Testis (tissue), 3 donors: ENCODE data around the gene MYL6B. TPM values are rescaled to one million over a fixed set of nuclear protein-coding genes. Genes with fewer than 3 reads are reported as not detected.

Experiments
- DNase-seq: peaks from one replicate; pipeline ENCODE4 v3.0.0-alpha.2; 2019
- H3K27ac ChIP-seq, 2 donors: fragments of 200-600 bp; sonication (generic); one replicate each; pipeline ENCODE4 v1.5.1; 2019
- H3K27me3 ChIP-seq: fragments of 200-600 bp; sonication (generic); one replicate; pipeline ENCODE4 v1.5.1; 2019
- H3K36me3 ChIP-seq: fragments of 200-600 bp; sonication (generic); one replicate; pipeline ENCODE4 v1.5.1; 2017; ENCODE audit warnings: low read depth; ENCODE audit errors: missing control alignments
- H3K4me1 ChIP-seq: fragments of 200-600 bp; sonication (generic); one replicate; pipeline ENCODE4 v1.5.1; 2019
- H3K4me3 ChIP-seq, 2 donors: fragments of 200-600 bp; sonication (generic); one replicate each; pipeline ENCODE4 v1.5.1; 2017 to 2019
- H3K9me3 ChIP-seq: fragments of 200-600 bp; sonication (generic); one replicate; pipeline ENCODE4 v1.5.1; 2017
- POLR2A ChIP-seq: fragments of 450-650 bp; IDR thresholded peaks from one replicate; pipeline ENCODE4 v1.6.1; 2017; ENCODE audit warnings: antibody characterized with exemption, mild to moderate bottlenecking, moderate library complexity
- WGBS, 2 donors: methylation state at CpG; one replicate each; pipeline ENCODE4 v1.1.5; 2018; 5-methylcytosine and 5-hydroxymethylcytosine counted together
- intact Hi-C: fragments of 100-400 bp; cut with DNase I; formaldehyde crosslinking; loops from one replicate; pipeline ENCODE4 v1.15.1; 2023; ENCODE audit warnings: low total_unique reads
- polyA plus RNA-seq: library from polyadenylated mRNA; stranded (reverse); fragments of 350-450 nt; fragmentation: Illumina TruSeq; extraction: RNeasy Lipid Tissue Mini Kit (QIAGEN cat#74804); gene quantifications from one replicate; pipeline ENCODE4 v1.2.3, GENCODE V29; 2014; ENCODE audit warnings: low read depth, low replicate concordance; ENCODE audit not compliant: insufficient read depth
- total RNA-seq, 2 donors: library from RNA; depleted of rRNA; stranded (reverse); fragments of >200 nt; gene quantifications; one replicate each; pipeline ENCODE4 v1.2.3, GENCODE V29; 2016
- TF ChIP-seq, protein P1 (sequence below), 3 experiments: fragments of 450-650 bp in 2 of 3; fragments of 200-600 bp in 1 of 3; sonication (generic) in 1 of 3; IDR thresholded peaks; one replicate each; pipeline ENCODE4 v1.5.1; 2016 to 2019; ENCODE audit warnings: antibody characterized with exemption in 3 of 3, mild to moderate bottlenecking in 2 of 3, moderate library complexity in 1 of 3

The MYL6B gene
- total and polyA plus RNA-seq, 3 donors from 2014 or later, result 229 to 480 (median 428) TPM

DNA sequence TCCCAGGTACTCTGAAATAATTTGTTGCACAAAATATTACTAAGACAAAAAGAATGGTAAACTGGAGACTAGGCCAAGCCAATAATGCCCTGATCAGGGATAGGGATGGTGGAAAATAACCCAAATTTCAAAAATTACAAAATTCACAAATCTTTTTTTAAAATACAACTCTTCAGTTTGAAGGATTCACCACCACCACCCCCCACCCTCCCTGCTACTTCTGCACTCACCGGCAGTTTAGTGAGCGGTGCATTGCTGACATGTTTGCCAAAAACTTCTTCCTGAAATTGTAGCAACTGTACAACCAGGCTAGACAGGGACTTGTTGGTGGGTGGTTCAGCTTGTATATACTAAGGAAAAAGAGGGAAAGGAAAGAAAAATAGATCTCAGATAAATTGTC, 34.6 kb downstream of the MYL6B start:
- WGBS, 2 donors, result 48 to 50% methylated on average over 2 of the region's 2 CpGs
- no peaks in the 10 kb centered on the region for H3K36me3 ChIP-seq

DNA sequence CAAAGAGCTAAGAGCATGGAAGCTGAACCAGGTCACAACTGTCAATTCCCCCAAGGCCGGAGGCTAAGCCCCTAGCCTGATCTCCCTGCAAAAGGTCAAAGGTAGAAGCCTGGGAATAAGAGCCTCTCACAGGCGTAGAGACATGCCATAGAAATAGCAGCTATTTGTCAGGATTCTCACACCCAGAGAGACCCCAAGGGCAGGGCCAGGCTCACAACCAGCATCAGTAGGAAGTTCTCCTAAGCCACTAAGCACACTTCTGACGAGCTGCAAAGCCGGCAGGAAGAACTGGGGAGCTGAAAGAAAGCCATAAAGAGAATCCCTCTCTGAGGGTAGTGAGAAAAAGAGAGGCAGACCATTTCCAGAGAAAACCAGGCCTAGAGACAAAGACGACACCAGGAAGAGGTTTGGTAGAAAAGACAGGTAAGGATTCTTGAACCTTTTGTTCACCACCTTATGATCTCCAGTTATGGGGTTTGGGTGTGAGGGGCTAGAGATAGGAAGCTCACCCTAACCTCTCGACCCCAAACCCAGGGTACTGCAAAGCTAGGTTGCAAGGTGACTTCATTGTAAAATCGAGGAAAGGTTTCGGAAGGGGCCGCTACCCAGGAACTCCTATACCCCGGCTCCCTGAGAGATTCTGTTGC, 35.9 kb downstream of the MYL6B start:
- H3K9me3 ChIP-seq, result no peaks in the 10 kb centered on the region
- no peaks in the 10 kb centered on the region for H3K27me3 ChIP-seq
- peak overlapping the region; percentile 80 to 89 for H3K4me3 ChIP-seq
- H3K27ac ChIP-seq, result peak overlapping the region; percentile 82 to 92
- intact Hi-C loops, result loop anchor here (2.0 kb wide), 1 partner anchor 69 kb away; the partner anchor contains the start of gene ZC3H10
- WGBS, 2 donors, result 7 to 10% methylated on average over 10 of the region's 10 CpGs
- no peaks in the 10 kb centered on the region for H3K36me3 ChIP-seq
- TF ChIP-seq, protein P1, sequence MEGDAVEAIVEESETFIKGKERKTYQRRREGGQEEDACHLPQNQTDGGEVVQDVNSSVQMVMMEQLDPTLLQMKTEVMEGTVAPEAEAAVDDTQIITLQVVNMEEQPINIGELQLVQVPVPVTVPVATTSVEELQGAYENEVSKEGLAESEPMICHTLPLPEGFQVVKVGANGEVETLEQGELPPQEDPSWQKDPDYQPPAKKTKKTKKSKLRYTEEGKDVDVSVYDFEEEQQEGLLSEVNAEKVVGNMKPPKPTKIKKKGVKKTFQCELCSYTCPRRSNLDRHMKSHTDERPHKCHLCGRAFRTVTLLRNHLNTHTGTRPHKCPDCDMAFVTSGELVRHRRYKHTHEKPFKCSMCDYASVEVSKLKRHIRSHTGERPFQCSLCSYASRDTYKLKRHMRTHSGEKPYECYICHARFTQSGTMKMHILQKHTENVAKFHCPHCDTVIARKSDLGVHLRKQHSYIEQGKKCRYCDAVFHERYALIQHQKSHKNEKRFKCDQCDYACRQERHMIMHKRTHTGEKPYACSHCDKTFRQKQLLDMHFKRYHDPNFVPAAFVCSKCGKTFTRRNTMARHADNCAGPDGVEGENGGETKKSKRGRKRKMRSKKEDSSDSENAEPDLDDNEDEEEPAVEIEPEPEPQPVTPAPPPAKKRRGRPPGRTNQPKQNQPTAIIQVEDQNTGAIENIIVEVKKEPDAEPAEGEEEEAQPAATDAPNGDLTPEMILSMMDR (IDR thresholded peaks at IDR 0.05), result no peak
- no peak for TF ChIP-seq POLR2A
- H3K4me1 ChIP-seq, result peaks cover 15% of the 10 kb centered on the region
- no peak for DNase-seq

More for the DNA sequence above, 34.6 kb downstream of the MYL6B start:
- Histone ChIP-seq H3K27ac (no peak overlapping the region), H3K4me1 (peaks cover 15% of the 10 kb centered on the region), H3K9me3 (no peaks in the 10 kb centered on the region), H3K27me3 (no peaks in the 10 kb centered on the region), H3K4me3 (no peak overlapping the region)
- DNase-seq, result no peak
- TF ChIP-seq, protein P1 (IDR thresholded peaks at IDR 0.05), result no peak
- no peak for TF ChIP-seq POLR2A
- intact Hi-C loops, result no loop called here

DNA sequence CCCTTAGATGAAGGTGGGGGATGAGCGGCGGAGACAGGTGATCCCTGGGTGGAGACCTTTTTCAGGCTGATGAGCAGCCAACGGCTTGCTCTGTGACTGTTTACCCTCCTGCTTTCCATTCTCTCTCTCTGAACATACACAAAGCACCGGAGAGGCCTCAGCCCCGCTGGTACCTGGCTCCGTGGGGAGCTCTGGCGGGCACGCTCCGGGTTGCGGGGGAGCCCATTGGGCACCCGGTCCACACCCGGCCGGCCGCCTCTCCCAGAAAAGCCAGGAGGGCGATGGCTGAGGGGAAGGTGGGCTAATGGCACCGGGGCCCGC, 36.4 kb downstream of the MYL6B start:
- TF ChIP-seq, protein P1 (IDR thresholded peaks at IDR 0.05), result no peak
- no peak for TF ChIP-seq POLR2A
- peak overlapping the region; percentile 82 to 92 for H3K27ac ChIP-seq
- DNase-seq, result no peak
- no peaks in the 10 kb centered on the region for H3K9me3 ChIP-seq
- no peaks in the 10 kb centered on the region for H3K36me3 ChIP-seq
- peak overlapping the region; percentile 80 to 89 for H3K4me3 ChIP-seq
- no peaks in the 10 kb centered on the region for H3K27me3 ChIP-seq
- intact Hi-C loops, result loop anchor here (2.0 kb wide), 1 partner anchor 70 kb away; the partner anchor contains the start of gene ZC3H10
- 1 to 2% methylated on average over 9 to 17 of the region's 17 CpGs for WGBS, 2 donors
- peaks cover 15% of the 10 kb centered on the region for H3K4me1 ChIP-seq

DNA sequence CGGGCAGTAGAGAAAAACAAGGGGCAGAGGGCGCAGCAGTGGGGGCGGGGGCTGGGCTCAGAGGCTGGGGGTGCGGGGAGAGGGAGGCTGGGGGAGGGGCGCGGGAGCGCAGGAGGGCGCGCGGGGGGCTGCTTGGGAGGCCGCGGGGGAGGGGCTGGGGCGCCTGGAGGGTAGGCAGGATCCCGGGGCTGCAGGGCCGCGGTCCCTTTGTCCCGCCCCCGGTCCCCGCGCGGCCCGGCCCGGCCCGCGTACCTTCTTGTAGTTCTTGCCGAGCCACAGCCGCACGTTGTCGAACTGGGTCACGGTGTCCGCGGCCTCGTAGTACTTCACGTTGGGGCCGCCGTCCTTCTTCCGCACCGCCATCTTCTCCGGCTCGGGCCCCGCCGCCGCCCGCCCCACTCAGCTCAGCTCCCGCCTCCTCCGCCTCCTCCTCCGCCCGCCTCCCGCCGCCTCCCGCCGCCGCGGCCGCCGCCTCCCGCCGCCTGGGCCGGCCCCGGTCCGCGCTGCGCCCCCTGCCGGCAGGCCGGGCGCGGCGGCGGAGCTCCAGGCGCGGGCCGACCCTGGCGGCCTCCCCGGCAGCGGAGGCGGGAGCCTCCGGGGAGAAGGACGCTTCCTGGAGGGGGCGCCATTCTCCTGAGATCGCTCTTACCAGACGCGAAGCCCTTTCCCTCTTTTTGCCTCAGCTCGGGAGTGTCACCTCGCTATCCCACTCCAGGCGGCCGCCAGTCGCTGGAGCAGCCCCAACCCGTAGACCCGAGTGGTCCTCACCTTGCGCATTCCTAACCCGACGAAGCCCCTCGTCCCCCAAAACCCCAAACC, 36.9 kb downstream of the MYL6B start, which contains the start of gene SMARCC2:
TSS of gene SMARCC2 (minus strand) at position 385 of the 819 bp plus-strand sequence. CDS start at position 363, 22 bp downstream.
- H3K4me3 ChIP-seq, result peak within 1 kb of the TSS; percentile 80 to 89
- intact Hi-C loops, result loop anchor here (2.0 kb wide), 1 partner anchor 71 kb away; the partner anchor contains the start of gene ZC3H10
- peaks cover 15% of the 10 kb centered on the region for H3K4me1 ChIP-seq
- H3K9me3 ChIP-seq, result no peaks in the 10 kb centered on the region
- no peaks in the 10 kb centered on the region for H3K36me3 ChIP-seq
- no peaks in the 10 kb centered on the region for H3K27me3 ChIP-seq
- 0 to 2% methylated on average over 11 to 65 of the region's 93 CpGs for WGBS, 2 donors
- peak; percentile 91 for DNase-seq
- peak within 1 kb of the TSS; percentile 92 to 97 for H3K27ac ChIP-seq
- no peak for TF ChIP-seq POLR2A
- TF ChIP-seq, protein P1 (IDR thresholded peaks at IDR 0.05), result peak; percentile 64 to 97 (median 68)
